NCI-H2081 treated with DMSO at 0.1 percent for 48 hours (cell line): ENCODE measurements around the gene SEMA3E.
A peak's percentile ranks its signal among the peaks of the same experiment; 100 is the strongest.
"Not testable (repeated sequence)": the region's sequence is repeated elsewhere in the genome, so short reads cannot be mapped to it uniquely, and the experiment has no call there.

Experiments
- DNase-seq: peaks from one replicate; lab custom pipeline; 2025; lab: John Stamatoyannopoulos, UW

The SEMA3E gene

GRCh38 chr7:83648464-83649241 is at the start of gene SEMA3E:
SEMA3E (minus strand) TSS chr7:83649139.
- no peak for DNase-seq

DNA sequence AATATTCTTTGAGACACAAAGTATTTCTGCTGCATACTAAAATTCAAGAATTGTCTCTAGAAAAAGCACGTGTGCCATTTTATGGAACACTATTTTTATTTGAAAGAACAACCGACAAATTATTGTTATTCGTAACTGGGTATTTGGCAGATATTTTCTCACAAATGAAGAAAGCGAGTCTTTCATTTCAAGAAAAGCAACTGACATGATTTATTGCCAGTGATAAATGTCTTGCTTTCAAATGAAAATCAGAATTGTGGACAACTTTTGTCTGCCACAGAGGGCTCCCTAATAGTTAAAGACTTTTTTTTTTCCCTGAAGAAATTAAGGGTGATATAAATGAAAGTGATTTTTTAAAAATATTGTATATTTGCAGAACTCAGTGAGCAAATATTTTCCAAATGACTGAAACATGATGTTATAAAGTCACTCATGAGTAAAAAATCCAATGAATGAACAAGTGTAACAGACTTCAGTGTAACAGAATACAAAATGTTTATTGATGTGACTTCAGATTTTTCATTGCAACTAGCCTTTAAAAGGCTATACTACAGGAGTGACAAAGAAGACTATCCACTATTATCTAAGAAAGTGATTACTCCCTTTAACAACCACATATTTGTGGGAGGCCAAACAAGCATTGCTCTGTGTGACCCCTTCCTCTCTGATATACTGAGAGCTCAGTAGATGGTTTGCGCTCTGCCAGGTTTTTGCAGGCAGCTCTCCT is 49.0 kb upstream of the SEMA3E start:
- DNase-seq: no peak

GRCh38 chr7:83696101-83696500 is 47.2 kb upstream of the SEMA3E start:
- no peak for DNase-seq

- no peak for DNase-seq
Measured at GRCh38 chr7:83695128-83695960, 46.4 kb upstream of the SEMA3E start.

GRCh38 chr7:83693256-83693655 is 44.3 kb upstream of the SEMA3E start:
- DNase-seq: no peak

GRCh38 chr7:83691095-83691494 is 42.2 kb upstream of the SEMA3E start:
- no peak for DNase-seq

- DNase-seq: no peak
Measured at GRCh38 chr7:83689855-83690254, 40.9 kb upstream of the SEMA3E start.

- DNase-seq: no peak
Measured at GRCh38 chr7:83686416-83686815, 37.5 kb upstream of the SEMA3E start.

DNA sequence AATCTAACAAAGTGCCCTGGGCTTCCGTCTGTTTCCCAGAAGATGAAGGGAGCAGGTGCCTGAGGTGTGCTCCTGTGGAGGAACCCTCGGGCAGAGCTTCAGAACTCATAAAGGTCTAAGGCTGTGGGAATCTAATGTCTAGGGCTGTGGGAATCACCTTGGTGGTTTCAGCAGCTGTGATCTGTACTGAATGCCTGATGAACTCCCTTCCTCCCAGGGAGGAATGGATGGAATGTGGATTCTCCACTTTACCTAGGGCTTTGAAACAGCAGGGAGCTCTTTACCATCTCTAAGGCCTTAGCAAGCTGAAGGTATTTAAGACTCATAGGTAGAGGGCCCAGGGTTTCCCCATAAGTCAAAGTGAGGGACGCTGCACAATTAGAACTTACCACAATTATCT is 36.0 kb upstream of the SEMA3E start:
- DNase-seq: no peak

- no peak for DNase-seq
Measured at GRCh38 chr7:83681200-83681778, 32.4 kb upstream of the SEMA3E start.

- no peak for DNase-seq
Measured at GRCh38 chr7:83677180-83677866, 28.4 kb upstream of the SEMA3E start.

DNA sequence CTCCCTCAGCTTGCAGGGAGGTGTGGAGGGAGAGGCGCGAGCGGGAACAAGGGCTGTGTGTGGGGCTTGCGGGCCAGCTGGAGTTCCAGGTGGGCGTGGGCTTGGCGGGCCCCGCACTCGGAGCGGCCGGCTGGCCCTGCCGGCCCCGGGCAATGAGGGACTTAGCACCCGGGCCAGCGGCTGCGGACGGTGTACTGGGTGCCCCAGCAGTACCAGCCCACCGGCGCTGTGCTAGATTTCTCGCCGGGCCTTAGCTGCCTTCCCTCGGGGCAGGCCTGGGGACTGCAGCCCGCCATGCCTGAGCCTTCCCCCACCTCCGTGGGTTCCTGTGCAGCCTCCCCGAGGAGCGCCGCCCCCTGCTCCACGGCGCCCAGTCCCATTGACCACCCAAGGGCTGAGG is 24.4 kb upstream of the SEMA3E start:
- DNase-seq: not testable (repeated sequence)

GRCh38 chr7:83672157-83672556 is 23.2 kb upstream of the SEMA3E start:
- DNase-seq: no peak

DNA sequence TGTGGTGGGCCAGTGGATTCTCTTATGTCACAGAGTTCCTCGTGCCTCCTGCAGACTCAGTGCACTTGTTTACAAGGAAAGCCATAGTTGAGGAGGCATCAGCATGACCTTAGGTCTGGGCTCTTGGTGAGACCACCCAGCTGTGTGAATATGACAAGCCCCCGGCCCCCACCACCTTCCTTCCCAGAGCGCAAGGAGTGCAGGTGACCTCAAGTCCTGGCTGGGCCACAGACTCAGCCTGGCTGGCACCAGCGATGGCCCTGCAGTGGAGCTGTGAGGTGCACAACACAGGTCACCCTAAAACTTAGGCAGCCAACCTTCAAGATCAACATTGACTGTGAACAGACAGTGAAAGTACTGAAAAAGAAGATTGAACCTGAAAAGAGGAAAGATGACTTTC is 14.2 kb upstream of the SEMA3E start:
- DNase-seq: no peak

GRCh38 chr7:83658126-83658525 is 9.2 kb upstream of the SEMA3E start:
- no peak for DNase-seq

- DNase-seq: peak; percentile 6
Measured at GRCh38 chr7:83655951-83656556, 7.1 kb upstream of the SEMA3E start.

GRCh38 chr7:83652481-83652880 is 3.5 kb upstream of the SEMA3E start:
- no peak for DNase-seq

GRCh38 chr7:83649701-83650100 is 762 bp upstream of the SEMA3E start:
- no peak for DNase-seq

GRCh38 chr7:83646027-83646426 is 2.9 kb downstream of the SEMA3E start:
- DNase-seq: no peak

GRCh38 chr7:83643739-83644138 is 5.2 kb downstream of the SEMA3E start:
- no peak for DNase-seq

GRCh38 chr7:83643012-83643411 is 5.9 kb downstream of the SEMA3E start:
- no peak for DNase-seq
